HCT116 (cell line): ENCODE results near the gene RFX3.

ENCODE experiments used
- SRF ChIP-seq: IDR thresholded peaks from 2 replicates; pipeline ENCODE4 v1.6.1; 2012; ENCODE audit warnings: low read depth
- ZNF274 ChIP-seq: fragments of 200-500 bp; sonication (Bioruptor generic); IDR thresholded peaks from 2 replicates; pipeline ENCODE4 v1.6.1; 2014; ENCODE audit warnings: mild to moderate bottlenecking, low read depth, low read length, inconsistent platforms
- TF ChIP-seq, protein P1 (sequence below), 3 experiments: fragments of 200-600 bp in 1 of 3; sonication (generic) in 1 of 3; IDR thresholded peaks in 2 of 3; conservative IDR thresholded peaks in 1 of 3; 2 replicates each; pipeline ENCODE4 v1.5.1; 2012 to 2017; ENCODE audit warnings: low read depth in 2 of 3, low read length in 2 of 3, antibody characterized with exemption in 1 of 3, borderline replicate concordance in 1 of 3, control low read depth in 1 of 3, mild to moderate bottlenecking in 1 of 3, mixed read lengths in 1 of 3, mixed run types in 1 of 3, moderate library complexity in 1 of 3; ENCODE audit not compliant: insufficient read depth in 1 of 3

- no peak for TF ChIP-seq SRF
- no peak for TF ChIP-seq ZNF274
- TF ChIP-seq, protein P1, sequence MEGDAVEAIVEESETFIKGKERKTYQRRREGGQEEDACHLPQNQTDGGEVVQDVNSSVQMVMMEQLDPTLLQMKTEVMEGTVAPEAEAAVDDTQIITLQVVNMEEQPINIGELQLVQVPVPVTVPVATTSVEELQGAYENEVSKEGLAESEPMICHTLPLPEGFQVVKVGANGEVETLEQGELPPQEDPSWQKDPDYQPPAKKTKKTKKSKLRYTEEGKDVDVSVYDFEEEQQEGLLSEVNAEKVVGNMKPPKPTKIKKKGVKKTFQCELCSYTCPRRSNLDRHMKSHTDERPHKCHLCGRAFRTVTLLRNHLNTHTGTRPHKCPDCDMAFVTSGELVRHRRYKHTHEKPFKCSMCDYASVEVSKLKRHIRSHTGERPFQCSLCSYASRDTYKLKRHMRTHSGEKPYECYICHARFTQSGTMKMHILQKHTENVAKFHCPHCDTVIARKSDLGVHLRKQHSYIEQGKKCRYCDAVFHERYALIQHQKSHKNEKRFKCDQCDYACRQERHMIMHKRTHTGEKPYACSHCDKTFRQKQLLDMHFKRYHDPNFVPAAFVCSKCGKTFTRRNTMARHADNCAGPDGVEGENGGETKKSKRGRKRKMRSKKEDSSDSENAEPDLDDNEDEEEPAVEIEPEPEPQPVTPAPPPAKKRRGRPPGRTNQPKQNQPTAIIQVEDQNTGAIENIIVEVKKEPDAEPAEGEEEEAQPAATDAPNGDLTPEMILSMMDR (IDR thresholded peaks at IDR 0.05 in 2 of 3, conservative IDR thresholded peaks at IDR 0.05 in 1 of 3; ENCODE audit: borderline replicate concordance in 1 of 3, insufficient read depth in 1 of 3, low read depth in 2 of 3, low read length in 2 of 3): no peak
Measured at GRCh38 chr9:3323714-3324113, 202.1 kb downstream of the RFX3 start.
